HG03565 (cell line): ENCODE results near the gene CYS1.
A peak's percentile ranks its signal among the peaks of the same experiment; 100 is the strongest.

Source experiments
- ATAC-seq: cut with Tn5 transposase; IDR thresholded peaks from one replicate; pipeline ENCODE4 v1.9.1; 2021; ENCODE audit warnings: mild to moderate bottlenecking, moderate library complexity; ENCODE audit not compliant: unreplicated experiment

The CYS1 gene

DNA sequence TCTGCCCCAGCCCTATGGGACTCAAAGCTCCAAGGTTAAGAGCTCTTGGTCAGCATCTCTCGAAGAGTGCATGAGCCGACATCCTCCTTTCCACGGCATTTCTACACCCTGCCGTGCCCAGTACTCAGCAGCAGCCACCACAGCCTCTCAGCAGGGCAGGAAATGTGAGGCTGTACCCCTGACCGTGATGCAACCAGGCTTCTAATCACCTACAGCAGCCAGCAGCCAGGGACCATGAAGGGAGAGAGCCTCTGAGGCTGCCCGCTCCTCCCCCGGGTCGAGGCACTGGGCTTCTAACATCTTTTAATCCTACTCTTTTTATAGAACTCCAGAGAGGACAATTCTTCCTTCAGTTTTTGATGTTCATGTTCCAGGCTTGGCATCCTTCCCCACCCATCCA lies 6.5 kb downstream of the CYS1 start:
- no peak for ATAC-seq

DNA sequence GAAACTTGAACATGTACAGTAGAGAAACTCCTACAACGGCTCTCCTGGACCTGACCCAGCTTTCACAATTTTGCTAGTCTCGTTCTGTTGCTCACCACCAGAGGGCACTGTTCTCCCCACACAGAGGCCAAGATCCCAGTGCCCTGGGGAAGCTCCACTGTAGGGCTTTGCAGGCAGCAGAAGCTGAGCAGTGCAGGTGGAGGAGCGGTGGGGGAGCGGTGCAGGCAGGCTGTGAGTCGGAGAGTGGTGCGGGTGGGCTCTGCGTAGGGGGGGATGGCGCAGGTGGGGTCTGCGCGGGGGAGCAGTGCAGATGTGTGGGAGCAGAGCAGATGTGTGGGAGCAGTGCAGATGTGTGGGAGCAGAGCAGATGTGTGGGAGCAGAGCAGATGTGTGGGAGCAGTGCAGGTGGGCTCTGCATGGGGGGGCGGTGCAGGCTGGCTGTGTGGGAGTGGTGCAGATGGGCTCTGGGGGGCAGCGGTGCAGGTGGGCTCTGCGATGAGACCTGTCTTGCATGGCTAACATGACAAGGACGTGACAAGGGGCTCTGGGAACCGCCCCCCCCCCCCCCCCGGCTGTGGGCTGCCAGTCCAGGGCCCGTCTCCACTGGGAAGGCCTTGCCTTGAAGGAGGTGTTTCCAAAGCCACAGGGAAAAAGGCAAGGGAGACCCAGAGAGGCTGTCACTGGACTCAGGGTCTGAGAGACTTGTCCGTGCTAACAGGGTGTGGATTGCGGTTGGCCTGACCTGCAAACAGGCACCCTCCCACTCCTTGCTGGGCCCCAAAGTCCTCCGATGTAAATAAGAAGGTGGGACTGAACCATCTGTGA lies 7.3 kb downstream of the CYS1 start:
- peak; percentile 75 for ATAC-seq

DNA sequence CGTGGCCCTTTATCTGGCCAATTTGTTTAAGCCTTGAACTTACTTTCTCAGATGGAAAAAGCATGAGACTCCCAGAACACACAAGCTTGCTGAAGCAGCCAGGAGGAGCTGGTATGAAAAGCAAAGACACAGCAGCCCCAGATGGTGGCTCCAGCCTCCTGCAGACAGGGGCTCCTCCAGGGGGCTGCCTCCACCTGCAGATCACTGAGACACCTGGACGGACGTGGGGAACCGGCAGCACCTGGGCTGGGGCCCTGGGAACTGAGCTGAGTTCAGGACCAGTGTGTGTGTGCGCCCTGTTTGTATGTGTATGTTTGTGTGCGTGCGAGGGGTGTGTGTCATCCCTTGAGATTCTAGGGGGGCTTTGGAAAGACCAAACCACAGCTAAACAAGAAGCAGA lies 8.6 kb downstream of the CYS1 start:
- no peak for ATAC-seq

DNA sequence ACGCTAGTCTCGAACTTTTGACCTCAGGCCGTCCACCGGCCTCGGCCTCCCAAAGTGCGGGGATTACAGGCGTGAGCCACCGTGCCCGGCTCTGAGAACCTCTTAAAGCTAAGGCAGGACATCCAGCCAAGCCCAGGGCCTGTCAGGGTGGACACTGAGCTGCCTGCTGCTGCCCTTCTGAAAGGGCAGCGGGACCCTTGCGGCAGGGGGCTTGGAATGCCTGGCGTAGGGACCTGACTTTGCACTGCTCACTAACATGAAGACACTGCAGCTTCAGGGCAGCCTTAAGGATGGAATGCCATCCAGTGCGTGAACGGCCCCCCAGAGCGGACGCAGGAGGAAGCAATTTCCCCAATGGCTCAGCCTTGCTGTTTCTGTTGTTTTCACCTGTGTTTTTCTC lies 9.0 kb downstream of the CYS1 start:
- no peak for ATAC-seq

DNA sequence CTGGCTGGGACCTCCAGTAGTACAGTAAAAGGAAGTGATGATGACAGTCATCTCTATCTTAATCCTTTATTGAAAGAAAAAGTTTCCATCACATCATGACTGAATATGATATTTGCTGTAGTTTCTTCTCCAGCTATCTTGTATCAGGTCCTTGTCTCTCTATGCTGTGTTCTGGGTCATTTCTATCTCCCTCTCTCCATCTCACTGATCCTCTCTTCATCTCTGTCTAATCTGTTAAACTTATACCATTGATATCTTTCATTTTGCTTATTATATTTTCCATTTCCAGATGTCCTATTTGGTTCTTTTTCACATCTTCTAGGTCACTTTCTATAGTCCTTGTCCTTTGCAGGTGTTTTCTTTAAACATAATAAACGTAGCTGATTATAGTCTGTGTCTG lies 12.3 kb downstream of the CYS1 start:
- ATAC-seq, result no peak

DNA sequence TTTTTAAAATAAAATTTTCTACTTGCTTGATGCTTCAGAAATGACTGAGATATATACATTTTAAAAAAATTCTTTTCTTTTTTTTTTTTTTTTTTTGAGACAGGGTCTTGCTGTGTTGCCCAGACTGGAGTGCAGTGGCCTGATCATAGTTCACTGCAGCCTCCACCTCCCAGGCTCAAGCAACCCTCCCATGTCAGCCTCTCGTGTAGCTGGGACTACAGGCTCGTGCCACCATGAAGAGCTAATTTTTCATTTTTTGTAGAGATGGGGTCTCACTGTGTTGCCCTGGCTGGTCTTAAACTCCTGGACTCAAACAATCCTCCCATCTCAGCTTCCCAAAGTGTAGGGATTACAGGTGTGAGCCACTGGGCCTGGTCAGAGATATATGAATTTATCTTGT lies 12.9 kb downstream of the CYS1 start:
- no peak for ATAC-seq

DNA sequence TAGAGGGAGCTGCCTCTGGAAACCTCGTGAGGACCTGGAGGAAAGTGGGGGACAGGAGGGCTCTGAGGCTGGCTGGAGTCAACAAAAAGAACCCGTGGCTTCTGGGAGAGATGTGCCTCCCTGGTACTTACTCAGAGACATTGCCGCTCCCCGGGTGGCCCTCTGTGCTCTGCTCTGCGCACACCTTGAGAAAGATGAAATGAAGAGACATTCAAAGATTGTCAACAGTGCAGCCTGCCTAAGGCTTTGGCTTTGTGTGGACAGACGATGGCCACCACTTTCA lies 14.5 kb downstream of the CYS1 start:
- ATAC-seq, result no peak

DNA sequence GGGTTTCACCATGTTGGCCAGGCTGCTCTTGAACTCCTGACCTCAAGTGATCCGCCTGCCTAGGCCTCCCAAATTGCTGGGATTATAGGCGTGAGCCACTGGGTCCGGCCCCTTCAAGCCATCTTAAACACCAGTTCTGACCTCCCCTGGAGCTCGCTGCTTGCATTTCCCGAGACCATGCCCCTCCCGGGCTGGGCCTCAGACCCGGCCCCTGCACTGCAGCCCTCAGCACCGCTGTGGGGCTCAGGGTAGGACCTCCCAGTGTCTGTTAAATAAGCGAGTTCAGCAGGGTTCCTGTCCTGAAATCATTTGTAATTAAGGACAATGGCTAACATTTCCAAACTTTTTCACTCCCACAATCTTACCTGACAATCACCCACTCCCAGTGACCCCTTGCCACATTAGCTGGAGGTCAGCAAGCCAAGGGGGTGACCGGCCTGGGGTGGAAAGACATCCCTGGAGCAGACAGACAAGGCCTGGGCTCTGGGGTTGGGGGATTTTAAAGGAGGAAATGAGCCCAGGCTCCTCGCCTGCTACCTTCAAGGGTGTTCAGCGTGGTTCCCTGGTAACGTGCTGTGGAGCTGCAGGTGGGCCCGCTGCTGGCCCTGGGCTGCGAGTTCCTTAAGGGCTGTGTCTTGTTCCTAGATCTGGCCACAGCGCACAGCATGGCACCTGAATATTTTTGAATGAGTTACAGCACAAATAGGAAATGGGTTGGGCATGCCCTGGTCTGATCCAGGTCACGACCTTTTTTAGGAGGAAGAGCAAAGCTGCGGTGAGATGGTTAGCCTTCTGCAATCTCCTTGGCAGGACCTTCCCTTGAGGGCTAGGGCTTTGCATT lies 15.1 kb downstream of the CYS1 start:
- ATAC-seq, result no peak

DNA sequence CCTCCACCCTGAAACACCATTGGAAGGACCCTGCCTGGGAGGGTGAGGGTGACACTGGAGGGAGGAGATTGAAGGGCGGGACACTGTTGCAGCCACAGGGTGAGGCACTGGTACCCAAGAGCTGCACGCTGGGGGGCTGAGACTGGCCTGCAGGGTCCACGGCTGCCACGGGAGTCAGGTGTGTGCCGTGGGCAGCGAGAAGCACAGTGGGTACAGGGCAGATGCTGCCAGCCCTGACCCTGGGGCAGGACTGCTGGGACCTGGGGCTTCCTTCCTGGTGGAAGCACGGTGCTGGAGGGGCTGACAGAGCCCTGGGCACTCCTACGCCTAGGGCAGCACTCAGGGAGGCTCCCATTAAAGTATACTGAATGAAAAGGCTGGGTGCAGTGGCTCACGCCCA lies 16.6 kb downstream of the CYS1 start:
- ATAC-seq, result no peak

DNA sequence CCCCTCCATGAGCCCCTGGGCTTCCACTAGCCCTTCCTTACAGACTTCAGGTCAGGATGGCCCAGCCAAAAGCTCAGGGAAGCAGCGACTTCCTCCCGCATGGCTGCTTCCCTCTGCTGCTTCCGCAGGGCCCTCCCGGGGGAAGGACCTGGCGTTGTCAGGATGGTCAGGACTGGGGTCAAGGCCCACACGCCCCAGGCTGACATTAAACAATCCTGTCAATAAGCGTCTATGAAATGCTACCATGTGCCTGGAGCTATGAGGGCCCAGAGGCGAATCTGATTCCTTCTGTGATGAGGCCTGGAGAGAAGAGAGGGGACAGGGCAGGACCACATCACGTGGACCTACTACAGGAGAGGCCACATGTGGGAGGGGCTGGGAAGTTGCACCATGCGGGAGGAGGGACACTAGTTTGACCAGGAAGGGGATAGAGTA lies 17.3 kb downstream of the CYS1 start:
- ATAC-seq, result no peak

DNA sequence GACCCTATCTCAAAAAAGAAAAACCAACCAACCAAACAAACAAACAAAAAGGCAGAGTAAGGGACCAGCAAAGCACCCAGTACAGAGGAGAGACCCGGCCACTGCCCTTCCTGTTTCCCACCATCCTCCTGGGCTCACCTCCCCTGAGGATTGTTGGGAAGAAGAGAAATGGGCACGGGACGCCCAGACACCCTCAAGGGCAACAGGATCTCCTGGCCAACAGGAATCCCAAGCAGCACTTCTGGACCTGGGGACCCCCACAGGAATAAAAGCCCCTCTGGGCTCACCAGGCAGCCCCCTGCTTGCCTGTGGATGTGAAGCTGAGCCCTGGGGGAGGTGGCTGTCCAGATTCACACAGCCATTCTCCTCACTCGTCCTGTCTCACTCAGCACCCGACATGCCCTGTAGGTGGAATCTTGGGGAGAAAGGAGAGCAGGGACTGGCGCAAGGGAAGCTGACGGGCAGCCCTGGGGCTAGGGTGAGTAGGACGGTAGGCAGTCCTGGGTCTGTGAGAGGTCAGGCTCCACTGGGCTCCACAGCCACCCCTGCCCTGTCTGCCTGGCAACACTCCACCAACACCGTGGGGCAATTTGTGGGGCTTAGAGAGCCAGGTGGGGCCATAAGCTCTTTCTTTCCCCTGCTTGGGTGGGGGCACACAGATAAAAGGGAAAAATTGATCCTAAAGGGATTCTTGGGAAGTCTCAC lies 18.8 kb downstream of the CYS1 start:
- ATAC-seq, result no peak

DNA sequence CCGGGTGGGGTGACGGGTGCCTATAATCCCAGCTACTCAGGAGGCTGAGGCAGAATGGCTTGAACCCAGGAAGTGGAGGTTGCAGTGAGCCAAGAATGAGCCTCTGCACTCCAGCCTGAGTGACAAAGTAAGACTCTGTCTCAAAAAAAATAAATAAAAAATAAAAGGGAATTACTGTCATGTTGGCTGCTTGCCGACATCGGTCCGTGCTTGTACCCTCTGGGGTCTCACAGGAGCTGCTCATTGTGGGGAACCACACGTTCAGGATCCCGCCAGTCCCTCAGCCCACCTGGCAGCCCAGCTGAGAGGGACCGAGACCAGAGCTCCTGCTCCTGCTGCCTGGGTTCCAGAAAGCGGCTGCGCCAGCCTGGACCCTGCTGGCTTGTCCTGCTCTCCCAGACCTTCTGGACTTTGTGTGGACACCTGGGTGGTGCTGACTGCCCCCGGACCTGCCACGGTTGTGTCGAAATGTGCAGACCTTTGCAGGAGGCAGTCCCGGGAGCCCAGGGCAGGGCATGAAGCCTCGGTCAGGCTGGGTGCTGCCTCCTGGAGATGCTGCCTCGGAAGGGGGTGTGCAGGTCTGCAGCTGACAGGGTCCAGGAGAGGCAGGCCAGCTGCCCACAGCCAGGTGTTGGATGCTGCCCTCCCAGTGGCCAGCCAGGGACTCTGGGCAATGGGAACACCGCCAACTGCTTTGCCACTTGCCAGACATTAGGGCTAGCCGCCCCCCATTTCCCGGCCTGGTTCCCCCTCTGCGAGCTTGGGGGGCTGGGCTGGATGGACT lies 20.5 kb downstream of the CYS1 start:
- no peak for ATAC-seq

DNA sequence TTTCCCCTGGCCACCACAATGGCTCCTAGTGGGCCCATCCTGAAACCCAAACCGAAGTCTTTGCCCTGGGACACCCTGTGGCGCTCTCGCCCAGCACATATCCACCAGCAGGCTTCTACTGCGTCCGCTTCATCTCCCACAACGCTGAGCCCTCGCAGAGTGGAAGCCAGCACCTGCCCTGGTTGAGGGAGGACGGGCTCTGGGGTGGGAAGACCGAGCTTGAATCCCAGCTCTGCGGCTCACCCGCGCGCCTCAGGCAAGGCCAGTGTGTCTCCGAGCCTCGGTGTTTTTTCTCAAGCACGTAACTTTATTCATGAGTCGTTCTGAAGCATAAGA lies 21.2 kb downstream of the CYS1 start:
- no peak for ATAC-seq

DNA sequence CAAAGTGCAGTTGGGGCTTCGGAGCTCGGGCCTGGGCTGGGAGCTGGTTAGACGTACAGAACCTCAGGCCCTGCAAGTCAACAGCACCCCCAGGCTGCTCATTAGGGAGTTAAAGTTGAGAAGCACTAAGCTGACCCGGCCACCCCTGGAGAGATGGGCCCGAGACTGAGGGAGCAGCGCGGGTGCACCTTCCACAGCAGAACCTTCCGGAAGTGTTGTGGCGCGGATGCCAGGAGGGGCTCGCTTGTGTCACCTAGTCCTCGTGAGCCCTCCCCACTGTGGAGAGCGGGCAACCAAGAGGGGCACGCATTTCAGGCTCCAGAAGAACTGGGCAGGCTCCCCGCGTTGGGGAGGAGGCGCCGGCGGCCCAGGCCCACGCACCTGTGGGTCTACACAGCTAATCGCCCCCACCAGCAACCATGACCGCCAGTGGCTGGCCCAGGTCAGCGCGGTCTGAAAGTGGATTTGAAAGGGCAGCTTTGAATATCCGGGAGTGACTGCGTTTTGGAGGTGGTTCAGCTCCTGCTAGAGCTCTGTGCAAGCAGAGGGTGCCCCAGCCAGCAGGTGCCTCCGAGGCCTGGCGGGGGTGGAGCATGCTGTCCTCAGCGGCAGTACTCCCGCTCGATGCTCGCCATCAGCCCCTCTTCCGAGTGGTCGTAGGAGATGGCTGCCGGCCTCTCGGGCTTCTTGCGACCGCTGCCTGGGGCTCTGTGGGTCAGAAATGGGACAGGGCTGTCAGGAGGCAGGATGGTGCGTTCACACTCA lies 21.8 kb downstream of the CYS1 start:
- no peak for ATAC-seq

DNA sequence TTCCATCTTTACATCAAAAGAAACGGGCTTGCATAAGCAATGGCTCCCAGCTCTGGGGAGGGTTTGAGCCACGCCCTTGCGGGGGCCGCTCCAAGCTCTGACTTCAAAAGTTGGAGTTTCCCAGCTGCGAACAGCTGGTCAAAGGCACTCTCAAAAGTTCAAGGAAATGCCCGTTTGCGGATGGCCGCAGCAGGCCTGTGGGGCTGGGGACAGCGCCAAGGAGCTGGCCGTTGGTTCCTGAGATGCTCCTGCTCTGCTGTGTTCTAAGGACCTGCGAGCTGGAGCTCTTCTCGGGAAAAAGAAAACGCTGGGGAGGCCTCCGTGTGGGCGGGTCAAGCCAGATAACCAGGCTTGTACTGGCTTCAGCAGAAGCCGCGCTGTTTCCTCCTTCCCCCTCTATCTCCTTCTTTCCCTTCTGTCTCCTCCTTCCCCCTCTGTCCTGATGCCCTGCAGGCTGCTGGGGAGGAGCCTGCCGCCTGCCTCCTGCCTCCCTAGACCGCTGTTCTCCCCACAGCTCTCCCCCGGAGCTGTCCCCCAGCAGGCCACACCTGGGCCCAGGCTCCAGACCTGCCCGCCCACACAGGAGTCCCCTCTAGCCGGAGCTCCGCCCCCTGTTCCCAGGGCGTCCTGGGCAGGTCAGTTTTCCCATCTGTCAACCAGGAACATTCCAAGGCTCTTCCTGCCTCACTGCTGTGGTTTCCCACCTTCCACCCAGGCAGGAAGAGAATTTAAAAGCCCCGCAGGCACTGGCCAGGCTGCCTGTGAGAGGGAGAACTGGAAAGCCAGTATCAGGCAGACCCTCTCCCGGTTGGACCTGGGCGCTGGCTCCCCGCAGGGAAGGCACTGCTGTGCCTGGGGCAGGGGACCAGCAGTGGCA lies 22.7 kb downstream of the CYS1 start:
- ATAC-seq, result no peak

DNA sequence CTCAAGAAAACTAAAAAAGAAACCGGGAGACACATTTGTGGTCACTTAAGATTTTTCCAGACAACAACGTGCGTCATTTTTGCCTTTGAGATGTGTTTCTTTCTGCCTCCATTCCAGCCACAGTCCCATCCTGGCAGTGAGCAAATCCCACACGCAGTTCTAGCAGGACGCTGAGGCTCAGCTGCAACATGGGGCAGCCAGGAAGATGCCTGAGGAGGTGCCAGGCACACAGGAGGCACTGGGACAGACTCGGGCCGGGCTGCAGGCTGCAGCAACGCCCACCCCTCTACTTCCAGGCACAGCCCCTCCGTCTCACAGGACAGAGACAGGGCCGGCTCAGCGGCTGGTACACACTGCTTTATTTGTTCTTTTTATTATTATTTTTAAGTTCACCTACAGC lies 23.8 kb downstream of the CYS1 start:
- no peak for ATAC-seq

DNA sequence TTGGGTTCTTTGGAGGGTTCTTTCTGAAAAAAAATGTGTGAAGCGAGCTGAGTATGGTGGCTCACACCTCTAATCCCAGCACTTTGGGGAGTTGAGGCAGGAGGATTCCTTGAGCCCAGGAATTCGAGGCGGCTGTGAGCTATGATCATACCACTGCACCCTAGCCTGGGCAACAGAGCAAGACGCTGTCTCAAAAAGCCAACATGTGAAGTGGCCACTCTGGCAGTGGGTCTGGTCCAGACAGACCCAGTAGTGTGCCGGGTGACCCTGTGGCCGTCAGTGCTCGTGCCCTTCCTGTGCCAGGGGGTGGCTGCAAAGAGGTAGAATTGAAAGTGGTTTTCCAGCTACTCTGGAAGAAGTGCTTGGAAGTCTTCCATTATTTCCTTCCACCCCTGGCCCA lies 25.2 kb downstream of the CYS1 start:
- no peak for ATAC-seq

DNA sequence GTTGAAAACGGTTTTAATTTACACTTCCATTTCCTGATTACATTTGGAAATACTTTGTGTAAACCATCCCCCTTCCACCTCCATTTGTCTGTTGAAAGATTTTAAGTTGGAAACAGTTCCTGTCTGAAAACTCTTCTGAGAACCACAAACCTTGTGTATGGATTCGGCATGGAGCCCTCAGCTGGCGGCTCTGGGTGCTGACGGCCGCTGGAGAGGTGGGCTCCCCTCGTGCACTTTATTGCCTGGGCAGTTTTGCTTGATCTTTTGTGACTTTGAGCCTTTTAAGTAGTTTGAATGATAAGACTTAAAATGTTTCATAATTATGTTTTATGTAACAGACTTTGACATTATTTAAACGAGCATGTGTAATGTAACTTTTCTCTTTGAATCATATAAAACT lies 25.8 kb downstream of the CYS1 start:
- ATAC-seq, result no peak

DNA sequence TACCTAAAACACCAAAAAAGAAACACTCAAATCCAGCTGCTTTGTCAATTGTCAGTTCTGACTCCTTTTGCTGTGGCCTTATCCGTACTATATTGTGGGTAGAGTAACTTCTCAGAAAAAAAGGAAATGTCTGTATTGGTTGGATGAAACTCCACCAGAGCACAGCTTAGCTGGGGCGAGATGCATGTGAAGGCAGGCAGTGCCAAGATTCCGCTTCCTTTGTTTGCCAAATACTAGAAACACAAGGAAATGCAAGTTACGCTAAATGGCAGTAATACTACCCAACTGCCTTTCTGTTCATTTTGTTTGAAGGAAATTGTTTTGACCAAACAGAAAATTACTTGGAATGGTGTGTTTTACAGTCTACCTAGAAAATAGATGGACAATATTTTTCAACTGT lies 26.9 kb downstream of the CYS1 start:
- no peak for ATAC-seq

DNA sequence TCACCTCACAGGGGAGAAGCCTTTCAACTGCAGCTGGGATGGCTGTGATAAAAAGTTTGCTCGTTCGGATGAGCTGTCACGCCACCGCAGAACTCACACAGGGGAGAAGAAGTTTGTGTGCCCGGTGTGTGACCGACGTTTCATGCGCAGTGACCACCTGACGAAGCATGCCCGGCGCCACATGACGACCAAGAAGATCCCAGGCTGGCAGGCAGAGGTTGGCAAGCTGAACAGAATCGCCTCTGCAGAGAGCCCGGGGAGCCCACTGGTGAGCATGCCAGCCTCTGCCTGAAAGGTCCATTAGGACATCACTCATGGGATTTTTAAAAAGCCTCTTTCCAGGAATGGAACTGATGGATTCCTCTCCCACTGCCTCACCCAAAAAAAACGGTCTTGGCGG lies 28.0 kb downstream of the CYS1 start:
- no peak for ATAC-seq
